ENCODE results near the gene IGIP.

The IGIP gene

DNA sequence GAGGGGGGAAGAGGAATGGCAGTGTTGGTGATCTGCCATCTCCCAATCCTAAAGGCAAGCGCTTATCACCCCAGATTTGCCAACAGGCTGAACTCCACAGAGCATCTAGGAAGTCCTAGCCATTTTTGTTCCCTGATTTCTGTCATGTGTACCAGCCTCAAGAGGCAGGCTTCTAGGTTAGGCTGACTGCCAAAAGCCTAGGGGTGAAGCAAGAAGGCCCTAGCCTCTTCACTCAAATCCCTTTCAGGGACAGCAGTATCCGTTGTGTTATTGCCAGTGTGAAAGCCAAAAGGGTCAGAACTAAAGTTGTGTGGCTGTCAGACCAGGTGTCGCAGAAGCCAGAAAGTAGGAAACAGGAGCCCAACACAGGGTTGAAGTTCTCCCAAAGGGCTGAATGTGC lies 14.7 kb downstream of the IGIP start:
- no peak overlapping the region for H3K4me3 ChIP-seq (ENCODE audit: low read depth, low read length)
- no peak for TF ChIP-seq CTCF (IDR thresholded peaks at IDR 0.05; ENCODE audit: low read depth, low read length, missing control alignments)
- DNase-seq (ENCODE audit: low read depth), result no peak

DNA sequence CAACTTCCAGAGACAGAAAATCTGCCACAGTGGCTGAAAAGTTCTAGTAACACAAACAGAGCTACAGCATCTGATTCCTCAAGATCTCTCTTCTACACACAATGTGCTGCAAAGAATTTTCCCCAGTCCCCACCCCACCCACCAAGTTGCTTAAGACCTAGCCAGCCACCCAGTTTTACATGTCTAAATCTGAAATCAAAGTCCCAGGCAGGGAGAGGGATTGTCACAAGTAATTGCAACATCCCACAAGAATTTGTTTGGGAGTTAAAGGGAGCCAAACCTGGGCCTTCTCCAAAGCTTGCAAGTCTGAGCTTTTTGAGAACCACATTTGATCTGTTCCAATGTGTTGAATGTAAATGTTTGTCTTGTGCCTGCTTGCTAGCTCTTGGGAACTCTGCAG lies 15.5 kb downstream of the IGIP start:
- TF ChIP-seq CTCF (IDR thresholded peaks at IDR 0.05; ENCODE audit: low read depth, low read length, missing control alignments), result no peak
- H3K4me3 ChIP-seq (ENCODE audit: low read depth, low read length), result no peak overlapping the region
- no peak for DNase-seq (ENCODE audit: low read depth)

GRCh38 chr5:140142246-140142645 lies 16.5 kb downstream of the IGIP start:
- H3K4me3 ChIP-seq (ENCODE audit: low read depth, low read length), result no peak overlapping the region
- no peak for DNase-seq (ENCODE audit: low read depth)
- TF ChIP-seq CTCF (IDR thresholded peaks at IDR 0.05; ENCODE audit: low read depth, low read length, missing control alignments), result no peak

DNA sequence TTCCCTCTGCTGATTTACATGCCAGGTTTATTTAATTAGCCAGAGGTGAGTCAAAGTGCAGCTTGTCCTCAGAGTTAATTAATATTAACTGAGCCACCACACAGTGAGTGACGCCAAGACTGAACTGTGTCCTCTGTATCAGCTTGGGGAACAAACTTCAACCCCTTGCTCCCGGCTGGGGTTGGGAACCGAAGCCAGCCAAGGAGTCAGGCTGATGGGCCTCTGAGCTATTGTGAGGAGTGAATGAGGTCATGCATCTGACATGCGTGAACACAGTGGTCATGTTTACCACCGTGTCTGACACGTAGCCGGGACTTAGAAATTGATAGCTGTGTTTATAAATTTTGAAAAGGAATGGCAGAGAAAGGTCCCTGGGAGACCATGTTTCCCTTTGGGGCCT lies 17.1 kb downstream of the IGIP start:
- H3K4me3 ChIP-seq (ENCODE audit: low read depth, low read length), result no peak overlapping the region
- no peak for TF ChIP-seq CTCF (IDR thresholded peaks at IDR 0.05; ENCODE audit: low read depth, low read length, missing control alignments)
- no peak for DNase-seq (ENCODE audit: low read depth)

GRCh38 chr5:140143521-140144258 lies 18.0 kb downstream of the IGIP start:
- DNase-seq (ENCODE audit: low read depth), result no peak
- no peak overlapping the region for H3K4me3 ChIP-seq (ENCODE audit: low read depth, low read length)
- TF ChIP-seq CTCF (IDR thresholded peaks at IDR 0.05; ENCODE audit: low read depth, low read length, missing control alignments), result no peak

DNA sequence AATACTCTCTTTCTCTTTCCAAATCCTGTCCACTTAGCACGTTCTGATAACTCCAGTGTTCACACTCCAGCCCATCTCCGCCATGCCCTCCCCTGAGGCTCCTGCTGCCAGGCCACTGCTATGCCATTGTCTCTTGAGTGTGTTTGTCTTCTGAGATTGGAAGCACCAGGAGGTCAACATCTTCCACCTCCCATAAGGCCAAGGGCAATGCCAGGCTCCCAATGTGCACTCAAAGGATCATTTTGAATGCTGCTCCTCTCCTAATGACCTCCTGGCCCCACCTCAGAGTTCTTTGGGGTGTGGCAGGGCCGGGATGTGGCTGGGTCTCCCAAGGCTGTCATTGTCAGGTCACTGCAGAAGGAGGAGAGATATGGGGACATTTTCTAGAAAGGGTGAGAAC lies 19.5 kb downstream of the IGIP start:
- no peak overlapping the region for H3K4me3 ChIP-seq (ENCODE audit: low read depth, low read length)
- TF ChIP-seq CTCF (IDR thresholded peaks at IDR 0.05; ENCODE audit: low read depth, low read length, missing control alignments), result no peak
- DNase-seq (ENCODE audit: low read depth), result no peak

Data from GM12864 (cell line).